Gastroesophageal sphincter (tissue), 4 donors: ENCODE results near the gene HOMEZ. TPM values are rescaled to one million over a fixed set of nuclear protein-coding genes. Genes with fewer than 3 reads are reported as not detected.
"Not testable (repeated sequence)": the region's sequence is repeated elsewhere in the genome, so short reads cannot be mapped to it uniquely, and the experiment has no call there.

Experiments
- ATAC-seq: fragments of 150-250 bp; one replicate; pipeline ENCODE4 v1.9.1; 2016; ENCODE audit warnings: mild to moderate bottlenecking, moderate library complexity
- H3K27ac ChIP-seq, 4 donors: fragments of 200-600 bp; sonication (generic) in 3 of 4; 1 replicate in 3 of 4; 2 replicates in 1 of 4; pipeline ENCODE4 v1.5.1; 2016 to 2019
- H3K27me3 ChIP-seq: fragments of 200-600 bp; sonication (generic); one replicate; pipeline ENCODE4 v1.5.1; 2019
- H3K36me3 ChIP-seq, 2 donors: fragments of 200-600 bp; sonication (generic); one replicate each; pipeline ENCODE4 v1.5.1; 2019; ENCODE audit warnings: control low read depth in 1 of 2
- H3K4me1 ChIP-seq, 3 donors: fragments of 200-600 bp; sonication (generic); 1 replicate in 2 of 3; 2 replicates in 1 of 3; pipeline ENCODE4 v1.5.1; 2016 to 2019; ENCODE audit warnings: control low read depth in 2 of 3
- H3K4me3 ChIP-seq, 2 donors: fragments of 200-600 bp; sonication (generic); one replicate each; pipeline ENCODE4 v1.5.1; 2019; ENCODE audit warnings: mild to moderate bottlenecking in 1 of 2, moderate library complexity in 1 of 2
- H3K9me3 ChIP-seq, 3 donors: fragments of 200-600 bp; sonication (generic); one replicate each; pipeline ENCODE4 v1.5.1; 2017 to 2019; ENCODE audit warnings: control low read depth in 2 of 3
- EP300 ChIP-seq: sonication (generic); formaldehyde crosslinking; IDR thresholded peaks from one replicate; pipeline ENCODE4 v1.6.1; 2017; ENCODE audit warnings: antibody characterized with exemption, mild to moderate bottlenecking
- POLR2A ChIP-seq, 2 donors: fragments of 450-650 bp; IDR thresholded peaks; one replicate each; pipeline ENCODE4 v1.6.1; 2017; ENCODE audit warnings: antibody characterized with exemption in 2 of 2, mild to moderate bottlenecking in 2 of 2, moderate library complexity in 1 of 2
- POLR2AphosphoS5 ChIP-seq: sonication (generic); formaldehyde crosslinking; IDR thresholded peaks from one replicate; pipeline ENCODE4 v1.6.1; 2017; ENCODE audit warnings: antibody characterized with exemption
- WGBS, 2 donors: methylation state at CpG; one replicate each; pipeline ENCODE4 v1.1.5; 2018; ENCODE audit warnings: low coverage in 1 of 2; 5-methylcytosine and 5-hydroxymethylcytosine counted together
- total RNA-seq, 4 donors: library from RNA; depleted of rRNA; stranded (reverse); fragments of >200 nt; gene quantifications; one replicate each; pipeline ENCODE4 v1.1.0, GENCODE V29; 2016
- TF ChIP-seq, protein P1 (sequence below), 4 experiments: fragments of 200-600 bp in 2 of 4; fragments of 450-650 bp in 2 of 4; sonication (generic) in 1 of 4; IDR thresholded peaks; one replicate each; pipeline ENCODE4 v1.5.1; 2017 to 2019; ENCODE audit warnings: antibody characterized with exemption in 4 of 4, mild to moderate bottlenecking in 2 of 4, moderate library complexity in 2 of 4

HOMEZ gene
- total RNA-seq, 4 donors from 2014 or later = 7.5 to 11.3 (median 9.4) TPM

GRCh38 chr14:23240661-23241060 is 45.3 kb downstream of the HOMEZ start:
- H3K4me1 ChIP-seq = peaks cover 0 to 12% (median 0%) of the 10 kb centered on the region in 3 donors
- H3K4me3 ChIP-seq = no peak overlapping the region
- WGBS, 2 donors = 67 to 82% methylated on average over 1 of the region's 1 CpG
- no peak overlapping the region for H3K27ac ChIP-seq
- H3K36me3 ChIP-seq = no peaks in the 10 kb centered on the region
- H3K9me3 ChIP-seq = no peaks in the 10 kb centered on the region
- H3K27me3 ChIP-seq = no peaks in the 10 kb centered on the region
- no peak for ATAC-seq
- no peak for TF ChIP-seq POLR2A (IDR thresholded peaks at IDR 0.05)
- TF ChIP-seq, protein P1, sequence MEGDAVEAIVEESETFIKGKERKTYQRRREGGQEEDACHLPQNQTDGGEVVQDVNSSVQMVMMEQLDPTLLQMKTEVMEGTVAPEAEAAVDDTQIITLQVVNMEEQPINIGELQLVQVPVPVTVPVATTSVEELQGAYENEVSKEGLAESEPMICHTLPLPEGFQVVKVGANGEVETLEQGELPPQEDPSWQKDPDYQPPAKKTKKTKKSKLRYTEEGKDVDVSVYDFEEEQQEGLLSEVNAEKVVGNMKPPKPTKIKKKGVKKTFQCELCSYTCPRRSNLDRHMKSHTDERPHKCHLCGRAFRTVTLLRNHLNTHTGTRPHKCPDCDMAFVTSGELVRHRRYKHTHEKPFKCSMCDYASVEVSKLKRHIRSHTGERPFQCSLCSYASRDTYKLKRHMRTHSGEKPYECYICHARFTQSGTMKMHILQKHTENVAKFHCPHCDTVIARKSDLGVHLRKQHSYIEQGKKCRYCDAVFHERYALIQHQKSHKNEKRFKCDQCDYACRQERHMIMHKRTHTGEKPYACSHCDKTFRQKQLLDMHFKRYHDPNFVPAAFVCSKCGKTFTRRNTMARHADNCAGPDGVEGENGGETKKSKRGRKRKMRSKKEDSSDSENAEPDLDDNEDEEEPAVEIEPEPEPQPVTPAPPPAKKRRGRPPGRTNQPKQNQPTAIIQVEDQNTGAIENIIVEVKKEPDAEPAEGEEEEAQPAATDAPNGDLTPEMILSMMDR (IDR thresholded peaks at IDR 0.05) = no peak
- no peak for TF ChIP-seq EP300
- TF ChIP-seq POLR2AphosphoS5 = no peak

DNA sequence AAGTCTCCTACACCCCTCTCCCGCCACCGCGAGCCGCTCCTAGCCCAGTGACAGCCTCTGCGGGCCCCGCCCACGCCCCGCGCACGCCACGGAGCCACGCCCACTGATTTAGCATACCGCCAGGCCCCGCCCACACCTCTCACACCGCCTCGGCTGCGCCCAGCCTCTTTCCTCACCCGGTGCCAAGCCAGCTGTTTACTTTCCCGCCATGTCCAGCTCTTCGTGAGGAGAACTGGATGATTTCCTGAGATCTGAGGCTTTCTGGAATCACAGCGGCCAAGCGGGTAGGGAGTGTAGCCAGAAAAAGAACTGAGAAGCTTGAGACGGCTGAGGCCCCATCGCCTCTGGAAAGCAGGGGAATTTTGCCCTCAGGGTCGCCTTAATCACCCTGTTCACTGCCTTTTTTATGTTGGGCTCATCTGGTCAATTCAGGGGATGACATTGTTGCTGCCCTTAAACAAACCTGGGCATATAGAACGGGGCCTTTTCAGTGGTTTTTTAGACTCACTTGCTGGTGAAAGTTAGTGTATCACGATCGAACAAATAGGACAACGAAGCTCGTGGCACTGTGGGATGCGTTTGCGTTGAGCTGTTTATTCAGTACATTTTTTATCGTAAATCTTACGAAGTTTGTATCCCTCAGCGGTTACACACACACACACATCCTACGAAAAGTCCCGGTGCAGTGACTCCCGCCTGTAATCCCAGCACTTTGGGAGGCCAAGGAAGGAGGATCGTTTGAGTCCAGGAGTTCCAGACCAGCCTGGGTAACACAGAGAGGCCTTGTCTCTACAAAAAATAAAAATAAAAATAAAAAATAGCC is 47.9 kb downstream of the HOMEZ start, which contains the start of gene RNF212B:
Gene RNF212B, plus strand, starts transcription at position 165 of the 823 bp plus-strand sequence. CDS start 2,410 bp downstream, outside the sequence.
- Histone ChIP-seq H3K4me3 (peak within 1 kb of the TSS in 1 of 2 donors; percentile 34), H3K36me3 (no peaks in the 10 kb centered on the region), H3K27ac (peak within 1 kb of the TSS in 3 of 4 donors; percentile 55 to 71 (median 69)), H3K27me3 (no peaks in the 10 kb centered on the region), H3K4me1 (peaks cover 0 to 12% (median 0%) of the 10 kb centered on the region in 3 donors), H3K9me3 (no peaks in the 10 kb centered on the region)
- WGBS, 2 donors = 36 to 39% methylated on average over 17 to 31 of the region's 39 CpGs
- TF ChIP-seq, protein P1 (IDR thresholded peaks at IDR 0.05) = no peak
- TF ChIP-seq EP300 (no peak), POLR2AphosphoS5 (peak; percentile 69)
- ATAC-seq = peak; percentile 97

DNA sequence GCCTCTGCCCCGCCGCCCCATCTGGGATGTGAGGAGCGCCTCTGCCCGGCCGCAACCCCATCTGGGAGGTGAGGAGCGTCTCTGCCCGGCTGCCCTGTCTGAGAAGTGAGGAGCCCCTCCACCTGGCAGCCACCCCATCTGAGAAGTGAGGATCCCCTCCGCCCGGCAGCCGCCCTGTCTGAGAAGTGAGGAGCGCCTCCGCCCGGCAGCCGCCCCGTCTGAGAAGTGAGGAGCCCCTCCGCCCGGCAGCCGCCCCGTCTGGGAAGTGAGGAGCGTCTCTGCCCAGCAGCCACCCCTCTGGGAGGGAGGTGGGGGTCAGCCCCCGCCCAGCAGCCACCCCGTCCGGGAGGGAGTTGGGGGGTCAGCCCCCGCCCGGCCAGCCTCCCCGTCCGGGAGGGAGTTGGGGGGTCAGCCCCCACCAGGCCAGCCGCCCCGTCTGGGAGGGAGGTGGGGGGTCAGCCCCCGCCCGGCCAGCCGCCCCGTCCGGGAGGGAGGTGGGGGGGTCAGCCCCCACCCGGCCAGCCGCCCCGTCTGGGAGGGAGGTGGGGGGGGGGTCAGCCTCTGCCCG is 53.6 kb downstream of the HOMEZ start:
- H3K4me1 ChIP-seq, H3K36me3 ChIP-seq, H3K27ac ChIP-seq, H3K27me3 ChIP-seq, ATAC-seq, H3K9me3 ChIP-seq, H3K4me3 ChIP-seq: not testable (repeated sequence)
- WGBS, 2 donors = no CpG with 5 or more reads among the region's 38 CpGs

DNA sequence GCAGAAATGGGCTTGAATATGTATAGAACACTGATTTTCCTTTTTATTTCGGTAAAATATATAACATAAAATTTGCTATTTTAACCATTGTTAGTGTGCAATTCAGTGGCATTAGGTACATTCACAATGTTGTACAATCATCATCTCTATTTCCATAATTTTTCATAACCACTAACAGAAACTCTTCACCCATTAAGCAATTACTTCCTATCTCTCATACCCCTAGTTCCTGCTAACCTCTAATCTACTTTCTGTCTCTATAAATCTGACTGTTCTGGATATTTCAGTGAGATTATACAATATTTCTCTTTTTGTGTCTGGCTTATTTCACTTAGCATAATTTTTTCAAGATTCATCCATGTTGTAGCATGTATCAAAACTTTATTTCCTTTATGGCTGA is 57.1 kb downstream of the HOMEZ start:
- Histone ChIP-seq H3K4me1 (no peaks in the 10 kb centered on the region), H3K27me3 (no peaks in the 10 kb centered on the region), H3K27ac (no peak overlapping the region), H3K36me3 (no peaks in the 10 kb centered on the region), H3K4me3 (no peak overlapping the region), H3K9me3 (peaks cover 0 to 8% (median 0%) of the 10 kb centered on the region in 3 donors)
- no peak for ATAC-seq
- TF ChIP-seq, protein P1 (IDR thresholded peaks at IDR 0.05) = no peak
- TF ChIP-seq POLR2AphosphoS5 (no peak), EP300 (no peak)
- WGBS, 2 donors = 70 to 71% methylated on average over 1 of the region's 1 CpG

- ATAC-seq = no peak
- 30 to 58% methylated on average over 2 to 4 of the region's 4 CpGs for WGBS, 2 donors
- Histone ChIP-seq H3K36me3 (no peaks in the 10 kb centered on the region), H3K27me3 (no peaks in the 10 kb centered on the region), H3K4me1 (no peaks in the 10 kb centered on the region), H3K4me3 (no peak overlapping the region), H3K9me3 (peaks cover 0 to 8% (median 0%) of the 10 kb centered on the region in 3 donors), H3K27ac (no peak overlapping the region)
- TF ChIP-seq, protein P1 (IDR thresholded peaks at IDR 0.05) = no peak
- TF ChIP-seq POLR2A (IDR thresholded peaks at IDR 0.05) (no peak), EP300 (no peak), POLR2AphosphoS5 (no peak)
Observed at GRCh38 chr14:23227566-23227965, 58.4 kb downstream of the HOMEZ start.

DNA sequence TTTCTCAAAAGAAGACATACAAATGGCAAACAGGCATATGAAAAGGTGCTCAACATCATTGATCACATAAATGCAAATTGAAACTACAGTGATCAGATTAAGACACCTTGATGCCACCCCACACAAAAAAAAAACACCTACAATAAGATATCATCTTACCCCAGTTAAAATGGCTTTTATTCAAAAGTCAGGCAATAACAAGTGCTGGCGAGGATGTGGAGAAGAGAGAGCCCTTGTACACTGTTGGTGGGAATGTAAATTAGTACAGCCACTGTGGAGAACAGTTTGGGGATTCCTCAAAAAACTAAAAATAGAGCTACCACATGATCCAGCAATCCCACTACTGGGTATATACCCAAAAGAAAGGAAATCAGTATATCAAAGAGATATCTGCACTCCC is 61.0 kb downstream of the HOMEZ start:
- not testable (repeated sequence) for H3K27me3 ChIP-seq, ATAC-seq, H3K36me3 ChIP-seq, H3K4me1 ChIP-seq, H3K9me3 ChIP-seq, H3K4me3 ChIP-seq, H3K27ac ChIP-seq
- WGBS, 2 donors = 71 to 100% methylated on average over 1 of the region's 1 CpG
